T-helper 1 cell treated with Interleukin-12 subunit alpha and Interleukin-12 subunit beta and Interleukin-4 antibody, amounts not matched to agents 30 ng/mL and 1 ng/mL, for 36 hours (primary cell): ENCODE measurements around the gene GRIN2B. TPM values are rescaled to one million over a fixed set of nuclear protein-coding genes. Genes with fewer than 3 reads are reported as not detected.

Experiments
- intact Hi-C: fragments of 100-400 bp; cut with micrococcal nuclease; formaldehyde crosslinking; loops from one replicate; pipeline ENCODE4 v1.15.1; 2024
- total RNA-seq: library from RNA; stranded (reverse); gene quantifications from 2 replicates; pipeline ENCODE4 v1.2.3, GENCODE V29; 2022

Gene GRIN2B
- total RNA-seq: not detected in 2 replicates

DNA sequence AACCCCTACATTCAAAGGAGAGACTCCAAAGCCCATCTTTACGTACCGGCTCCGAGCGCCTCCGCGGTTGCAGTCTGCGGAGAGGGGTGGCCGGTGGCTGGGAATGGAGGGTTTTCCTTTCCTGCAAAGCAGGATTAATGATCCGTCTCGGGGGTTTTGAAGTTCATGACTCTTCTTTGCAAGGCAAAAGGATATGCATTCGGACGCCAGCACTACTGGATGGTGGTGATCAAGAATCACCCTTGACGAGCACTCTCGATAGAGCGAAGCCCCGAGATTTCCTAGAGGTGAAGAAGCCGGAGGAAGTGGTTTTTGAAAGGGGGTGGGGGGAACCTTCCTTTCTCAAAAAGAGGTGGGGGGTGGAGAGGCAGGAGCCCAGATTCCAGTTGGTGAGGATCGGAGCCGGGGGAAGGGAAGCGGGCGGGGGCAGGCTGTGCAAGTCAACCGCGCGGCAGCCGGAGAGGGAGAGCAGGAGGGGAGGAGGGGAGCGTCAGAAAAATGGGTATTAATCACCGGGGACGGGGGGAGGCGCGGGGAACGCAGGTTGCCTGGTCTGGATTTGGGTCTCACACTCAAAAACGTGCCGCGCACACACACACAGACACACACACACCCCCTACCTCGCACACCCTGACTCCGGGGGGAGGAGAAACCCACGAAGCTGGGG, at the start of gene GRIN2B:
Gene GRIN2B, minus strand, starts transcription at position 307 of the 667 bp plus-strand sequence. CDS start 115,394 bp downstream, outside the sequence.
- intact Hi-C loops: no loop called here

- intact Hi-C loops: no loop called here
Observed at GRCh38 chr12:14026537-14026936, 45.1 kb upstream of the GRIN2B start.

- intact Hi-C loops: no loop called here
Observed at GRCh38 chr12:14024591-14024990, 43.2 kb upstream of the GRIN2B start.

DNA sequence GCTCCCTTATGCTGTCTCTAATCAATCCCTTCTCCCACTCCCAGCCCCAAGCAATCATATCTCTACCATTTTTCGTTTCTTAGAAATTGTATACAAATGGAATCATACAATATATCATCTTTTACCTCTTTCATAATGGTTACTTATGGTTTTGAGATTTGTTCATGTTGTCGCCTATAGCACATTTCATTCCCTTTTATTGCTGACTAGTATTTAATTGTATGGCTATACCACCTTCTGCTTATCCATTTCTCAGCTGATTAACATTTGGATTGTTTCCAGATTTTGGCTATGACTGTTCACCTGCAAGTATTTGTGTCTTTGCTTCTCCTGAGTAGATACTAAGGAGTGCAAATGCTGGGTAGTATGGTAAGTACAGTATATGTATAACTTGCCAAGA, 36.7 kb upstream of the GRIN2B start:
- intact Hi-C loops: no loop called here

DNA sequence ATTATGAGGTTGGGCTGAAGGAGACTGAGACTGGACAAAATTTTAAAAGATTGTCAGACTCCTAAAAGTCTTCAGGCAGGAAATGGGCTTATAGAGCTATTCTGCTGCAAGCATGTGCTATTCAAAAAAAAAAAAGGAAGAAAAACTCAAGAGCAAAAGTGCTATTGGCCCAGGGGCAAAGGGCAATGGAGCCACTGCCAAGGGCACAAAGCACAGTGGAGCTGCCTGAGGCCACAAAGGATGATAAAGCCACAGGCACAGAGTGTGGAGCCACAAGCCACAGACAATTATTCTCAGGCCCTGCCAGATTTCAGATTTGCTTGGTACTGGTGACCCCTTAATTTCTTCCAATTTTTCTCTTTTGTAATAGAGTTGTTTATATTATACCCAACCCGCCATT, 29.6 kb upstream of the GRIN2B start:
- intact Hi-C loops: no loop called here

GRCh38 chr12:14007639-14008038, 26.2 kb upstream of the GRIN2B start:
- intact Hi-C loops: no loop called here

DNA sequence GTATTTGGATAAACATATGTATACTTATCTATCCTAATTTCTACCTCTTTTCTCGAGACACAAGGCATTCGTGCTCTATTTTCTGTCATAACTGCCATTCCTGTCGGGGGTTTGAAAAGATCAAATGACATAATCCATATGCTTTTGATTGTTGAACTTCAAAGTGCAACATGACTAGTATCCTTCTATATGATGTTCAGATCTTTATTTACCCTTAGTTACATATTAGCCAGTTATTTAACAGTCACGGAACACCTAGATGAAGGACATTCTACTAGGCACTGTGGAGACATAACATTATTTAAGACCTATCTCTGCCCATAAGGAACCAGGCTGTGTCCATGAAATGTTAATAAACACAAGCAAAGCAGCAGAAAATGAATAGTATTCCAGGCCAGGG, 11.2 kb upstream of the GRIN2B start:
- intact Hi-C loops: no loop called here

GRCh38 chr12:13992106-13992505, 10.7 kb upstream of the GRIN2B start:
- intact Hi-C loops: no loop called here

DNA sequence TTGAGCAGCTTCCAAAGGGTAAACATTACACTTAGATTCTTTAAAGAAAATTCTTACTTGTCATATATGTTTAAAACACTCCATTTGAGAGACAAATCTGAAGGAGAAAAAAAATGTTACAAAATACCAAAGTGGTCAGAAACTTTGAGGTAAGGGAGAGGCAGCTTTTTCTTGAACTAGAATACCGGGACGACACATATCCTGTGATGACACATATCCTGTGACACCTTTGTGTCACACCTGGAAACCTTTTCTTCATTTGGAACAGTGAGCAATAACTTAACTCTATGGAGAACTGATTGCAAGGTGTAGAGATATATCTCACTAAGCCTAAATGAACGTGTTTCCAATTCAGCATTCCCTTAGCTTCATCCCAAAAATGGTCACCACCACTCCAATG, 4.6 kb upstream of the GRIN2B start:
- intact Hi-C loops: no loop called here

DNA sequence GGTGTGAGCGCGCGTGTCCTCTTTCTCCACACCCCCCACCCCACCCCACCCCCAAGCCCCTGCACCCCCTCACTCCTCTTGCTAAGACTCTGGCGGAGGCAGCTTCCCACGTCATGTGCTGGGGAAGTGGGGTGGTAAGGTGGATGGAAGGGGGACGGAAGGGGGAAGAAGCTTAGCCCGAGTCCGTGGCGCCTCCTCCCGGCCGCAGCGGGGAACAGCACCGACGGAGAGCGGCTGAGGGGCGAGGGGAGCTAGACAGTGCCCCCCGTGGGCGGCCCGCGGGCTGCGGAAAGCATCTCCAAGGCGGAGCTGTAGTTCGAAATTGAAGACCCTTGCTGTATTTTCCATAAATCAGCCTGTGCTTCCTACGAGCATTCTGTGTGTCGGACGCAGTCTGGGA, 588 bp upstream of the GRIN2B start:
- intact Hi-C loops: no loop called here

DNA sequence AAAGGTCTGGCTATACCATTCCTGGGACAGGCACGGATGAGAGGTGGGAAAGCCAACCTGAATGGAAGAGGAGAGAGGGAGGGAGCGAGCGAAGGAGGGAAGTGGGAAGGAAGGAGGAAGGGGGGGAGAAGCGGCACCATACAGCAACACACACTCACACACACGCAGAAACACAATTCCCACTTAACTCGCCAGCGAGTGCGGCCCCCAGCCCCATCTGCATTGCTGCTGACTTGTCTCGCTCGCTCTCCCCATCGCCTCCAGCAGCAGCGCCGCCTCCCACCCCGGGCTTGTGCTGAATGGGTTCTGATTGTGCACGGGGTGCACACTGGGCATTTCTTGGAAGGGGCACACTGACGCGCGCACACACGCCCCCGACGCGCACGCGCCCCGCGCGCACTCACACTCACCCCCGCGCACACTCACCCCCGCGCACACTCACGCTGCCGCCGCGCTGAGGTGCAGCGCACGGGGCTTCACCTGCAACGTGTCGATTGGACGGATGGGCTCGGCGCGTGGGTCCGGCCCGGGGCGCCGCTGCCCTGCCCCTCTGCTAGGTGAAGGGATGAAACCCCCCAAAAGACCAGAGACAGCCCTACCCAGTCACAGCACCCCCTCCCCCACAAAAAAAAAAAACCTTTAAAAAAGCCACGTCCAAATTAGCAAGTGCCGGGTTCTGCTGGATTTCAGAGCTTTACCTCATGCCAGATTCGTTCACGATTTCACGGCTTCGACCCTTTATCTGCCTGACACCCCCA, 685 bp downstream of the GRIN2B start:
- intact Hi-C loops: no loop called here

DNA sequence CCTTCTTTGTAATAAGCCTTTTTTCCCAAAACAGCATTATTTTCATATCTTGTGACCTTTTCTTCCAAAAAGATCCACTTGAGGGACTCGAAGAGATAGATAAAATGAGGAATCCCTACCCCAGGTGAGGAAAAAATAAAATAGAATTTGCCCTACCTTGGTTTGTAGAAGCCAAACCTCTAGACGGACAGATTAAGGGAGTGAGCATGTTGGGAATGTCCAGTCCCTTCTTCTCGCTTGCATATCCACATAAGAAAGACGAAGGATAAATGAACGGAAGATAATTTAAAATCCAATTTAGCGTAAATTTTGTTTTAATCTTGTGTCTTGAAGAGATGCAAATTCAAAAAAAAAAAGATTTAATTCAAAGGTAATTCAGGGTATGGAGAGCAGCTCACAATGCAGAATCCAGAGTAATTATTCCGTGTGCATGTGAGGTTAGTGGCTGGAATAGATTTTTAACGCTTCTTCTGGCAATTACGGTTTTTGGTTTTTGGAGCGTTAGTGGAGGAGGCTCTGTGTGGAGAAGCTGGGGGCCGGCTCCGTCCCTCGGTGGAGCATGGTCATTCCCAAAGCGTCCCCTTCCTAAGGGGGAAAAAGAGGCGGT, 1.5 kb downstream of the GRIN2B start:
- intact Hi-C loops: no loop called here

GRCh38 chr12:13978876-13979275, 2.5 kb downstream of the GRIN2B start:
- intact Hi-C loops: no loop called here

DNA sequence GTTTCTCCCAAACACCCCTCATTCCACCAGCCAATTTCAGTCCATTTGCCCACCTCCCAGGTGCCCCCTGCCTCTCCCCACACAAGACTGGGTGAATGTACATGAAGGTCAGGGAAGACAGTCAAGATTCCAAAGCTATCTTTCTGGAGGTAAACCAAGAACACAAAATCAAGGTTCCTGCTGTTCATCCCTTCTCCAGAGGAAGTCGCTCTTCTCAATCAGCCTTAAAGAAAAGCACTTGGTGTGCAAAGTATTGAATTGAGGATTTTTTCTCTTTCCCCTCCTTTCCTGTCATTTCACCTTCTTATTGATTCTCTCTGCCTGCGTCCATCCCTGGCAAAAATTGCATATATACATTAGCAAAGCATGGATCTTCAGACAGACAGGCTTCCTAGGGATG, 4.5 kb downstream of the GRIN2B start:
- intact Hi-C loops: no loop called here

DNA sequence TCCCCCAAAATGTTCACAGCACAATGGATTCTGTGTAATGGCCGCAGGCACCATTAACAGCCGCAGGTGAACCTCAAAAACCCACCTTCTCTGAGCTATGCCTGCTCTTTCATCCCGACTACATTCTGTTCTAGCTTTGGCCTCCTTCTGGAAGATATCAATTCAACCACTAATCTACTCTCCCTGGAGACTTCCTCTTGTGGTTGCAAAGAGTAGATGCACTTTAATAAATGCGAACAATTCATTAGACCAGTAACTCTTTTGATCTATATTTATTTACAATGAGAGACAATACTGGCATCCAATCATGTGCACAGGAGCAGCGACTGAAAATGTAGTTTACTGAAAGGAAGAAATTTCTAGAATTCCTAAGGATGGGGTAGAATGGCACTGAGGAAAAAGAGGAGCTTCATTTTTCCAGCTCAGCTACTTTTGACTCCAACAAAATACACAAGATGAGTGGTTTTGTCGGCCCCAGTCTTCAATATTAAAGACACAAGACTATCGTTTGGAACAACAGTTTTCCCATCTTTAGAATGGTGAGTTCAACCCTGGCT, 5.3 kb downstream of the GRIN2B start:
- intact Hi-C loops: no loop called here

DNA sequence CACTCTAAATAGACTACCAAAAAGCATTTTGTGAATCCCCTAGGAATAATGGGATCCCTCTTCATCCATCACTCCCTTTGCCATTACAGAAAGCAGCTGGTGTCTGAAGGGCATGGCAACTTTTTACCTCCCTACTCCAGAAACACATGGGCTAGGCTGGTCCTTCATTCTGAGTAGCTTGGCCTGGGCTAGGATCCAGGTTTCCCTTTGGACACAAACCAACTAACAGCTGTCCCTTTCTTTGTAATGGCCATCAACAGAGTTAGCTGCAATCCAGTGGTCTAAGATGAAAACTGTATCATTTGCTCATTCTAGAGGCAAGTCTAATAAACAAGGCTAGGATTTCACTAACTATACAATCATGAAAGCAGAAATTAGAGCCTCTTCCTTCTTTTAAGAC, 7.4 kb downstream of the GRIN2B start:
- intact Hi-C loops: no loop called here

DNA sequence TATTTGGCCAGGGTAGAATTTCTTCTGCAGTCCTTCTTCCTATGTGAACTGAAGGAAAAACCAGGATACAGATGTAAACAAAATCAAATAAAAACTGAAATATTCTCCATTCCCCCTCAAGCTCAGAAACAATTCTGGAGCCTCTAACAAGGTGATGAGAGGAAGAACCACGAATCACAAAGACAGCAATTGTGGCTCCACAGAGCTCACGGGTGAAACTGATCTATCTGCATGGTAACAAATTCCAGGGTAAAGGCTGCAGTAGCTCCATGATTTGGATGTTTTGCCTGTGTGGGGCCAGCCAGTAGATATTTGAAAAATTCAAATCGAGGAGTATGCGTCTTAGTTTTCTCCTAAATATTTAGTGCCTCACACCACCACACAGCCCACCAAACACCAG, 10.6 kb downstream of the GRIN2B start:
- intact Hi-C loops: no loop called here

- intact Hi-C loops: no loop called here
Observed at GRCh38 chr12:13968281-13968680, 13.1 kb downstream of the GRIN2B start.

GRCh38 chr12:13964666-13965065, 16.7 kb downstream of the GRIN2B start:
- intact Hi-C loops: no loop called here

DNA sequence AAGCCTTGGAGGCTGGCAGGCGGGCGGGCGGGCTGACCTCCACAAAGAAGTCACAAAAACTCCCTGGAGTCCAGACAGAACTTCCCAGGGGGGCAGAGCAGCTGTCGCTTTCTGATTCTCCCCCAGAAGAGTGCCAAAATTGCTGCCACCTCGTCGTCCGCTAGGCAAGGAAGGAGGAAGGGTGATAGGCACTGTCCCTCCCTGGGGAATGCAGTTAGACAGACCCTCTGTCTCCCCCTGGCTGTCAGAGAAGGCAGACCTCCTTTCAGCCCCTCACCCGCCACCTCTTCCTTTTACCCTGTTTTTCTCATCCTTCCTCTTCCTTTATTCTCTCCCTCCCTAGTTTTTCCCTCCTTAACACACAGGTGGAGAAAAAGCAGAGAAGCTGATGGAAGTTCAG, 18.7 kb downstream of the GRIN2B start:
- intact Hi-C loops: no loop called here

DNA sequence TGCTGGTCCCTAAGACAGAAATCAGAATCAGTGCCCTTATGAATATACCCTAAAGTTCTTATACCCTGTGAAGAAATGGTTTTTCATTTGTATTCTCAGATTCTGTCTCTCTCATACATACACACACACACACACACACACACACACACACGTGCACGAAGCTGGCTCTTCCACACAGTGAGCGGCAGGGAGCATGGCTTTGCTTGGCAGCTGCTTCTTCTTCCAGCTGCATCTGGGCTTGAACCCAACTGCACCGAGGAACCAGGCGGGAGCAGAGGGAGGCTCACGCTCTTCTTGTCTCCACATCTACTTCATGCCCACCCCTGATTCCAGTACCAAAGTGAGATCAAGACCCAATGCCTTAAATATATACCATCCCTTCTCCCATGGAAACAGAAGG, 19.4 kb downstream of the GRIN2B start:
- intact Hi-C loops: no loop called here

- intact Hi-C loops: no loop called here
Observed at GRCh38 chr12:13959131-13959723, 22.2 kb downstream of the GRIN2B start.
